Lung (tissue), 12 donors: ENCODE results near the gene CCDC57. TPM values are rescaled to one million over a fixed set of nuclear protein-coding genes. Genes with fewer than 3 reads are reported as not detected.
A peak's percentile ranks its signal among the peaks of the same experiment; 100 is the strongest.

Source experiments
- ATAC-seq: fragments of 200-7000 bp; cut with Tn5 transposase; one replicate; pipeline ENCODE4 v1.9.1; 2020; ENCODE audit warnings: moderate number of reproducible peaks; ENCODE audit not compliant: insufficient read depth, low FRiP score
- DNase-seq, 3 donors: peaks; one replicate each; pipeline ENCODE4 v3.0.0-alpha.2; 2013 to 2017
- H3K27ac ChIP-seq, 2 donors: one replicate each; pipeline ENCODE4 v1.5.1; 2013; ENCODE audit warnings: mild to moderate bottlenecking in 2 of 2, moderate library complexity in 2 of 2, control low read depth in 1 of 2, inconsistent platforms in 1 of 2, low read depth in 1 of 2, low read length in 1 of 2
- H3K27me3 ChIP-seq, 3 donors: one replicate each; pipeline ENCODE4 v1.5.1; 2013; ENCODE audit warnings: low read length in 2 of 3; ENCODE audit not compliant: control insufficient read depth in 3 of 3, insufficient read depth in 3 of 3
- H3K36me3 ChIP-seq, 4 donors: one replicate each; pipeline ENCODE4 v1.5.1; 2013; ENCODE audit warnings: low read length in 4 of 4, mild to moderate bottlenecking in 1 of 4, moderate library complexity in 1 of 4; ENCODE audit not compliant: control insufficient read depth in 4 of 4, insufficient read depth in 4 of 4
- H3K4me1 ChIP-seq, 5 donors: one replicate each; pipeline ENCODE4 v1.5.1; 2013; ENCODE audit warnings: low read length in 5 of 5, mild to moderate bottlenecking in 2 of 5, moderate library complexity in 1 of 5; ENCODE audit not compliant: control insufficient read depth in 5 of 5, insufficient read depth in 5 of 5
- H3K4me3 ChIP-seq: one replicate; pipeline ENCODE4 v1.5.1; 2013; ENCODE audit warnings: mild to moderate bottlenecking, control low read depth, moderate library complexity
- H3K9ac ChIP-seq, 2 donors: one replicate each; pipeline ENCODE4 v1.5.1; 2013; ENCODE audit warnings: low read length in 2 of 2, control low read depth in 1 of 2; ENCODE audit not compliant: insufficient read depth in 1 of 2
- H3K9me3 ChIP-seq, 4 donors: one replicate each; pipeline ENCODE4 v1.5.1; 2013; ENCODE audit warnings: low read length in 3 of 4, mild to moderate bottlenecking in 1 of 4, moderate library complexity in 1 of 4; ENCODE audit not compliant: control insufficient read depth in 4 of 4, insufficient read depth in 3 of 4
- CTCF ChIP-seq: IDR thresholded peaks from 2 replicates; pipeline ENCODE4 v1.5.1; 2012; ENCODE audit warnings: mild to moderate bottlenecking; ENCODE audit errors: control extremely low read depth, extremely low read depth
- WGBS, 2 donors: extraction: QIAGEN DNeasy Blood & Tissue Kit; methylation state at CpG; one replicate each; pipeline ENCODE4 v1.1.7; 2013; 5-methylcytosine and 5-hydroxymethylcytosine counted together
- polyA plus RNA-seq, 2 donors: library from polyadenylated mRNA; stranded (reverse); fragments of 200-250 nt; gene quantifications; one replicate each; pipeline ENCODE4 v1.2.1, GENCODE V29; 2013
- total RNA-seq, 2 donors: library from RNA; depleted of rRNA in 1 of 2; stranded (reverse); fragments of >200 nt in 1 of 2; gene quantifications; one replicate each; pipeline ENCODE4 v1.2.1, GENCODE V29; 2014 to 2021
- donor health status: control.
- donor health status: control.
- donor health status: Bipolar disorder and iron deficiency.
- donor health status: healthy.
- donor health status: DM: yes; HTN: yes; CAD: no.

The CCDC57 gene
- total and polyA plus RNA-seq, 4 donors = 33.2 to 128 (median 74.9) TPM

GRCh38 chr17:82117139-82118090 lies 95.2 kb downstream of the CCDC57 start:
- Histone ChIP-seq H3K27me3 (no peaks in the 10 kb centered on the region), H3K36me3 (peaks cover 0 to 5% (median 0%) of the 10 kb centered on the region in 4 donors), H3K4me3 (no peak overlapping the region), H3K4me1 (peaks cover 0 to 26% (median 4%) of the 10 kb centered on the region in 5 donors), H3K27ac (peak overlapping the region in 1 of 2 donors; percentile 17), H3K9ac (no peak overlapping the region), H3K9me3 (no peaks in the 10 kb centered on the region)
- ATAC-seq (no peak), DNase-seq (no peak)
- WGBS, 2 donors = 79 to 85% methylated on average over 22 of the region's 22 CpGs
- no peak for TF ChIP-seq CTCF

- no peaks in the 10 kb centered on the region for H3K27me3 ChIP-seq
- no peak for DNase-seq
- peaks cover 0 to 2% (median 0%) of the 10 kb centered on the region in 4 donors for H3K36me3 ChIP-seq
- no peak overlapping the region for H3K27ac ChIP-seq
- TF ChIP-seq CTCF = no peak
- H3K9me3 ChIP-seq = no peaks in the 10 kb centered on the region
- no peak overlapping the region for H3K4me3 ChIP-seq
- ATAC-seq = no peak
- no peak overlapping the region for H3K9ac ChIP-seq
- 82 to 85% methylated on average over 6 of the region's 6 CpGs for WGBS, 2 donors
- peaks cover 0 to 26% (median 4%) of the 10 kb centered on the region in 5 donors for H3K4me1 ChIP-seq
Observed at GRCh38 chr17:82116246-82116645, 96.4 kb downstream of the CCDC57 start.

GRCh38 chr17:82114872-82115271 lies 97.8 kb downstream of the CCDC57 start:
- ATAC-seq = no peak
- 92 to 94% methylated on average over 9 of the region's 9 CpGs for WGBS, 2 donors
- H3K9ac ChIP-seq = no peak overlapping the region

More at GRCh38 chr17:82114872-82115271, 97.8 kb downstream of the CCDC57 start:
- no peak for DNase-seq
- Histone ChIP-seq H3K4me3 (no peak overlapping the region), H3K4me1 (peaks cover 0 to 22% (median 4%) of the 10 kb centered on the region in 5 donors), H3K27me3 (no peaks in the 10 kb centered on the region), H3K36me3 (peaks cover 0 to 2% (median 0%) of the 10 kb centered on the region in 4 donors), H3K9me3 (no peaks in the 10 kb centered on the region), H3K27ac (no peak overlapping the region)
- TF ChIP-seq CTCF = no peak
